HEK293 (cell line): ENCODE data around the gene SS18L1.

Experiments used
- CTCF ChIA-PET: fragments of 350-600 bp; formaldehyde crosslinking; extraction: SDS; loops from one replicate; lab custom pipeline; 2021; ENCODE audit warnings: antibody characterized with exemption; lab: Yijun Ruan, JAX
- POLR2A ChIA-PET: fragments of 300-600 bp; formaldehyde crosslinking; extraction: SDS; loops from one replicate; lab custom pipeline; 2020; ENCODE audit warnings: antibody characterized with exemption, inconsistent platforms; lab: Yijun Ruan, JAX
- H3K27ac ChIP-seq: fragments of 200-500 bp; sonication (Bioruptor generic); 2 replicates; pipeline ENCODE4 v1.5.1; 2014; ENCODE audit warnings: low read depth, low read length, control low read depth, inconsistent platforms; ENCODE audit errors: extremely low read depth
- H3K36me3 ChIP-seq, 2 experiments: fragments of 200-500 bp in 1 of 2; sonication (Bioruptor generic) in 1 of 2; 1 replicate in 1 of 2; 2 replicates in 1 of 2; pipeline ENCODE4 v1.5.1; 2014 to 2017; ENCODE audit warnings: inconsistent platforms in 2 of 2, low read length in 2 of 2; ENCODE audit not compliant: control insufficient read depth in 2 of 2, insufficient read depth in 1 of 2
- H3K4me1 ChIP-seq: fragments of 200-500 bp; sonication (Bioruptor generic); 2 replicates; pipeline ENCODE4 v1.5.1; 2014; ENCODE audit warnings: mild to moderate bottlenecking, low read length, inconsistent platforms; ENCODE audit not compliant: control insufficient read depth, insufficient read depth
- H3K4me3 ChIP-seq: 2 replicates; pipeline ENCODE4 v1.5.1; 2011; ENCODE audit warnings: low read depth, mild to moderate bottlenecking, control low read depth, low read length, moderate library complexity
- H3K9me3 ChIP-seq: fragments of 200-500 bp; sonication (Bioruptor generic); 2 replicates; pipeline ENCODE4 v1.5.1; 2014; ENCODE audit warnings: low read depth, low read length, inconsistent platforms; ENCODE audit not compliant: control insufficient read depth, insufficient read depth
- BCL11A ChIP-seq: fragments of 450-650 bp; formaldehyde crosslinking; IDR thresholded peaks from 2 replicates; pipeline ENCODE4 v1.5.1; 2016; ENCODE audit warnings: low read depth, missing biosample characterization, missing genetic modification characterization
- CTCF ChIP-seq: fragments of 450-650 bp; formaldehyde crosslinking; IDR thresholded peaks from 2 replicates; pipeline ENCODE4 v1.5.1; 2016; ENCODE audit warnings: missing biosample characterization, missing genetic modification characterization
- EGR2 ChIP-seq: fragments of 450-650 bp; formaldehyde crosslinking; IDR thresholded peaks from 2 replicates; pipeline ENCODE4 v1.5.1; 2016; ENCODE audit warnings: low read depth, missing biosample characterization, missing genetic modification characterization
- KLF8 ChIP-seq: fragments of 450-650 bp; formaldehyde crosslinking; IDR thresholded peaks from 2 replicates; pipeline ENCODE4 v1.5.1; 2016; ENCODE audit warnings: missing biosample characterization, missing genetic modification characterization
- PRDM1 ChIP-seq: fragments of 450-650 bp; formaldehyde crosslinking; IDR thresholded peaks from 2 replicates; pipeline ENCODE4; 2016; ENCODE audit warnings: missing biosample characterization, missing genetic modification characterization
- REPIN1 ChIP-seq: fragments of 450-650 bp; formaldehyde crosslinking; IDR thresholded peaks from 2 replicates; pipeline ENCODE4 v1.5.1; 2017; ENCODE audit warnings: missing biosample characterization, missing genetic modification characterization, low read depth
- SP2 ChIP-seq: fragments of 450-650 bp; formaldehyde crosslinking; IDR thresholded peaks from 2 replicates; pipeline ENCODE4 v1.5.1; 2016; ENCODE audit warnings: missing biosample characterization, missing genetic modification characterization
- ZBTB10 ChIP-seq: fragments of 450-650 bp; formaldehyde crosslinking; IDR thresholded peaks from 2 replicates; pipeline ENCODE4 v1.5.1; 2016; ENCODE audit warnings: missing biosample characterization, missing genetic modification characterization
- ZBTB11 ChIP-seq: fragments of 450-650 bp; formaldehyde crosslinking; conservative IDR thresholded peaks from 2 replicates; pipeline ENCODE4 v1.5.1; 2016; ENCODE audit warnings: low read depth, missing biosample characterization, missing genetic modification characterization
- ZBTB20 ChIP-seq: fragments of 450-650 bp; formaldehyde crosslinking; IDR thresholded peaks from 2 replicates; pipeline ENCODE4 v1.5.1; 2016; ENCODE audit warnings: missing biosample characterization, missing genetic modification characterization
- ZEB2 ChIP-seq: fragments of 450-650 bp; formaldehyde crosslinking; IDR thresholded peaks from 2 replicates; pipeline ENCODE4 v1.5.1; 2016; ENCODE audit warnings: missing biosample characterization, missing genetic modification characterization
- ZFHX2 ChIP-seq: fragments of 450-650 bp; formaldehyde crosslinking; conservative IDR thresholded peaks from 2 replicates; pipeline ENCODE4 v1.5.1; 2016; ENCODE audit warnings: missing biosample characterization, missing genetic modification characterization
- ZNF202 ChIP-seq: fragments of 450-650 bp; formaldehyde crosslinking; IDR thresholded peaks from 2 replicates; pipeline ENCODE4 v1.5.1; 2016; ENCODE audit warnings: missing biosample characterization, missing genetic modification characterization, borderline replicate concordance
- ZNF239 ChIP-seq: fragments of 450-650 bp; formaldehyde crosslinking; IDR thresholded peaks from 2 replicates; pipeline ENCODE4 v1.5.1; 2016; ENCODE audit warnings: missing biosample characterization, missing genetic modification characterization
- ZNF280C ChIP-seq: fragments of 450-650 bp; formaldehyde crosslinking; IDR thresholded peaks from 2 replicates; pipeline ENCODE4 v1.5.1; 2016; ENCODE audit warnings: missing biosample characterization, missing genetic modification characterization
- ZNF362 ChIP-seq: fragments of 450-650 bp; formaldehyde crosslinking; IDR thresholded peaks from 2 replicates; pipeline ENCODE4 v1.5.1; 2016; ENCODE audit warnings: missing biosample characterization, missing genetic modification characterization
- ZNF37A ChIP-seq: fragments of 450-650 bp; IDR thresholded peaks from 2 replicates; pipeline ENCODE4 v1.5.1; 2018; ENCODE audit warnings: missing biosample characterization, missing genetic modification characterization
- ZNF555 ChIP-seq: fragments of 450-650 bp; formaldehyde crosslinking; conservative IDR thresholded peaks from 2 replicates; pipeline ENCODE4 v1.5.1; 2017; ENCODE audit warnings: missing biosample characterization, mild to moderate bottlenecking, missing genetic modification characterization, inconsistent platforms
- ZNF585B ChIP-seq: fragments of 450-650 bp; formaldehyde crosslinking; IDR thresholded peaks from 2 replicates; pipeline ENCODE4 v1.5.1; 2016; ENCODE audit warnings: missing biosample characterization, missing genetic modification characterization
- ZNF623 ChIP-seq: fragments of 450-650 bp; formaldehyde crosslinking; IDR thresholded peaks from 2 replicates; pipeline ENCODE4 v1.5.1; 2016; ENCODE audit warnings: missing biosample characterization, missing genetic modification characterization
- ZNF654 ChIP-seq: fragments of 450-650 bp; formaldehyde crosslinking; IDR thresholded peaks from 2 replicates; pipeline ENCODE4 v1.5.1; 2016; ENCODE audit warnings: low read depth, missing biosample characterization, missing genetic modification characterization
- ZNF701 ChIP-seq: fragments of 450-650 bp; formaldehyde crosslinking; IDR thresholded peaks from 2 replicates; pipeline ENCODE4 v1.5.1; 2016; ENCODE audit warnings: missing biosample characterization, missing genetic modification characterization
- ZNF707 ChIP-seq: fragments of 450-650 bp; formaldehyde crosslinking; IDR thresholded peaks from 2 replicates; pipeline ENCODE4 v1.5.1; 2016; ENCODE audit warnings: missing biosample characterization, missing genetic modification characterization
- ZXDB ChIP-seq: fragments of 450-650 bp; formaldehyde crosslinking; IDR thresholded peaks from 2 replicates; pipeline ENCODE4 v1.5.1; 2016; ENCODE audit warnings: missing biosample characterization, missing genetic modification characterization

The SS18L1 gene

GRCh38 chr20:62174870-62175624 is 31.5 kb downstream of the SS18L1 start:
- Histone ChIP-seq H3K9me3 (no peaks in the 10 kb centered on the region), H3K36me3 (peaks cover 0 to 32% of the 10 kb centered on the region in 2 experiments; a peak in 2 of 3 replicates)
- no peak for TF ChIP-seq ZNF585B
- TF ChIP-seq ZNF239 (tag by site-specific recombination) = no peak
- no peak for TF ChIP-seq ZNF654
- no peak for TF ChIP-seq ZBTB20 (tag by site-specific recombination)
- TF ChIP-seq ZNF701 (tag by site-specific recombination) = no peak
- TF ChIP-seq ZXDB (tag by site-specific recombination) = no peak
- peak; percentile 93 for TF ChIP-seq ZNF623
- no peak for TF ChIP-seq KLF8 (tag by site-specific recombination)
- no peak for TF ChIP-seq SP2 (tag by site-specific recombination)
- no peak for TF ChIP-seq ZNF707 (tag by site-specific recombination)
- TF ChIP-seq CTCF = no peak
- TF ChIP-seq ZNF280C (tag by site-specific recombination) = no peak
- no peak for TF ChIP-seq PRDM1 (tag by site-specific recombination)
- no peak for TF ChIP-seq ZNF555
- TF ChIP-seq ZBTB11 = no peak
- no peak for TF ChIP-seq ZNF37A (tag by site-specific recombination)
- no peak for TF ChIP-seq BCL11A
- no peak for TF ChIP-seq ZBTB10 (tag by site-specific recombination)
- TF ChIP-seq ZEB2 (tag by site-specific recombination) = no peak
- TF ChIP-seq REPIN1 (tag by site-specific recombination) = no peak
- TF ChIP-seq ZNF362 = no peak
- no peak for TF ChIP-seq ZNF202 (tag by site-specific recombination)
- TF ChIP-seq EGR2 (tag by site-specific recombination) = 0 out of 2 replicates have a peak, but pooled peaks have one; percentile 27
- peak; percentile 41 for TF ChIP-seq ZFHX2 (tag by site-specific recombination)
- TF ChIP-seq, all 188 proteins: peak for 3
- Histone ChIP-seq H3K4me1 (no peaks in the 10 kb centered on the region), H3K27ac (no peak overlapping the region), H3K4me3 (no peak overlapping the region)
- POLR2A ChIA-PET = no interaction called here
- CTCF ChIA-PET = no interaction called here
